Esophagus squamous epithelium (tissue), 5 donors: ENCODE data around the gene PRRC2B. TPM values are rescaled to one million over a fixed set of nuclear protein-coding genes. Genes with fewer than 3 reads are reported as not detected.

Source experiments
- DNase-seq: peaks from one replicate; lab custom pipeline; 2025; lab: John Stamatoyannopoulos, UW
- H3K27ac ChIP-seq, 4 donors: fragments of 200-600 bp; sonication (generic); one replicate each; pipeline ENCODE4 v1.5.1; 2016 to 2019; ENCODE audit warnings: mild to moderate bottlenecking in 1 of 4
- H3K27me3 ChIP-seq, 4 donors: fragments of 200-600 bp; sonication (generic); 1 replicate in 3 of 4; 2 replicates in 1 of 4; pipeline versions ENCODE4 v1.5.1 to v1.6.0; 2017 to 2021; ENCODE audit warnings: antibody characterized with exemption in 1 of 4
- H3K36me3 ChIP-seq, 3 donors: fragments of 200-600 bp; sonication (generic); one replicate each; pipeline ENCODE4 v1.5.1; 2016 to 2019
- H3K4me1 ChIP-seq, 3 donors: fragments of 200-600 bp; sonication (generic); one replicate each; pipeline ENCODE4 v1.5.1; 2017 to 2019
- H3K4me3 ChIP-seq, 4 donors: fragments of 200-600 bp; sonication (generic); 1 replicate in 3 of 4; 2 replicates in 1 of 4; pipeline ENCODE4 v1.5.1; 2016 to 2019; ENCODE audit warnings: mild to moderate bottlenecking in 2 of 4, moderate library complexity in 1 of 4
- H3K9me3 ChIP-seq, 3 donors: fragments of 200-600 bp; sonication (generic); one replicate each; pipeline ENCODE4 v1.5.1; 2016 to 2019
- CTCF ChIP-seq, 6 experiments: fragments of 450-650 bp in 4 of 6; fragments of 200-600 bp in 2 of 6; sonication (generic) in 2 of 6; IDR thresholded peaks; one replicate each; pipeline ENCODE4 v1.5.1; 2016 to 2019; ENCODE audit warnings: antibody characterized with exemption in 6 of 6, mild to moderate bottlenecking in 4 of 6, moderate library complexity in 4 of 6
- POLR2A ChIP-seq, 4 donors: fragments of 450-650 bp; IDR thresholded peaks; one replicate each; pipeline ENCODE4 v1.6.1; 2017; ENCODE audit warnings: antibody characterized with exemption in 4 of 4, mild to moderate bottlenecking in 4 of 4, moderate library complexity in 3 of 4
- WGBS, 2 donors: methylation state at CpG; one replicate each; pipeline ENCODE4 v1.1.5; 2018; 5-methylcytosine and 5-hydroxymethylcytosine counted together
- intact Hi-C: fragments of 100-400 bp; cut with DNase I; formaldehyde crosslinking; loops from one replicate; pipeline ENCODE4 v1.15.0; 2022
- total RNA-seq, 4 donors: library from RNA; depleted of rRNA; stranded (reverse); fragments of >200 nt; gene quantifications; one replicate each; pipeline ENCODE4 v1.1.0, GENCODE V29; 2016
- donor health status: DM: yes; HTN: yes; CAD: no.

Gene PRRC2B
- total RNA-seq, 4 donors from 2014 or later: 46.6 to 73.8 (median 62.9) TPM

GRCh38 chr9:131494296-131494870 lies 100.5 kb downstream of the PRRC2B start:
- Histone ChIP-seq H3K27me3 (no peaks in the 10 kb centered on the region), H3K9me3 (no peaks in the 10 kb centered on the region), H3K4me3 (no peak overlapping the region), H3K27ac (no peak overlapping the region), H3K36me3 (peaks cover 68 to 100% (median 85%) of the 10 kb centered on the region in 3 donors), H3K4me1 (no peaks in the 10 kb centered on the region)
- WGBS, 2 donors: 69 to 86% methylated on average over 2 to 9 of the region's 22 CpGs
- no peak for DNase-seq
- intact Hi-C loops: no loop called here
- TF ChIP-seq POLR2A (IDR thresholded peaks at IDR 0.05) (no peak), CTCF (IDR thresholded peaks at IDR 0.05) (no peak)

DNA sequence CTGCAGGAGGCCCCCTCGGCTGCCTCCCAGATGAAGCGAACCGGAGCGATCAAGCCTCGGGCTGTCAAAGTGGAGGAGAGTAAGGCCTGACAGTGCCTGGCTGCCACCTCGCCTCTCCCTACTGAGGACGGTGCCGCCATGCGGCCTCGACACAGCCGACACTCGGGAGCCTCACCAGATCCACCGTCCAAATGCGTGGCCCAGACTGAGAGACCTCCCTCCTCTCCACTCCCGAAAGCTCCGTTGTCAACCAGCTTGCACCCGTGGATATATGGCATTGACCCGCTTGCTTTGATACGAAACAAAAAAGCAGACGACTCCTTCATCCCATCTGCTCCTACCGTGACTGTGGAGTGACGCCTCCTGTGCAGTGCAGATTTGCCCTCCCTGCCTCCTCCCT lies 101.9 kb downstream of the PRRC2B start:
- no peak overlapping the region for H3K27ac ChIP-seq
- H3K4me1 ChIP-seq: no peaks in the 10 kb centered on the region
- H3K9me3 ChIP-seq: no peaks in the 10 kb centered on the region
- no peaks in the 10 kb centered on the region for H3K27me3 ChIP-seq
- no peak for TF ChIP-seq CTCF (IDR thresholded peaks at IDR 0.05)
- TF ChIP-seq POLR2A (IDR thresholded peaks at IDR 0.05): no peak
- 77 to 80% methylated on average over 13 to 22 of the region's 22 CpGs for WGBS, 2 donors
- no peak for DNase-seq
- intact Hi-C loops: no loop called here
- H3K4me3 ChIP-seq: no peak overlapping the region
- H3K36me3 ChIP-seq: peaks cover 57 to 96% (median 75%) of the 10 kb centered on the region in 3 donors

- no peak for DNase-seq
Measured at GRCh38 chr9:131496844-131497405, 103.0 kb downstream of the PRRC2B start.

DNA sequence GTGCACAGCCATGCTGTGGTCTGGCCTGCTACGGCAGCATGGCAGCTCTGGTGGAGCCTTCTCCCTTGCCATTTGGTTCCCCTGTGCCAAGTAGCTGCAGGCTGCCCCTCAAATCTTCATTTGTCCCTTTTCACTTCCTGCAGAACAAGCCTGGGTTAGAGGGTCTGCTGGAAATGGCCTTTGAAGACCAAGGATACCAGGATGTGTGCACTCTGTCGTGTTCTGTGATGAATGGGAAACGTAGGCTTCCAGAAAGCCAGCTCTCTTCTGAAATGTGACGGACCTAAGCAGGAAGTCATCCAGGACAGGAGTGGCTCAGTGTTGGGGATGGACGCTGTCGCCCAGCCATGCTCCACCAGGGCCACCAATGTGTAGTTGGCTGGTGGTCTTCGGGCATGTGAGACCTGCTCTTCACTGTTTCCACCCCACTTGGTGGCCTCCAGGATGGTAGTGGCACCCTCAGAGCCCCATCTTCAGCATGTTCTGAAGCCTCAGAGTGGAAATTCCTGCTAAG lies 105.4 kb downstream of the PRRC2B start:
- Histone ChIP-seq H3K27ac (no peak overlapping the region), H3K4me1 (peaks cover 9 to 30% (median 18%) of the 10 kb centered on the region in 3 donors), H3K36me3 (peaks cover 30 to 61% (median 43%) of the 10 kb centered on the region in 3 donors), H3K27me3 (no peaks in the 10 kb centered on the region), H3K9me3 (no peaks in the 10 kb centered on the region), H3K4me3 (no peak overlapping the region)
- intact Hi-C loops: no loop called here
- TF ChIP-seq POLR2A (IDR thresholded peaks at IDR 0.05) (no peak), CTCF (IDR thresholded peaks at IDR 0.05) (no peak)
- WGBS, 2 donors: 80 to 88% methylated on average over 4 to 6 of the region's 7 CpGs
- no peak for DNase-seq

More at GRCh38 chr9:131496844-131497405, 103.0 kb downstream of the PRRC2B start:
- TF ChIP-seq POLR2A (IDR thresholded peaks at IDR 0.05) (no peak), CTCF (IDR thresholded peaks at IDR 0.05) (no peak)
- H3K27ac ChIP-seq: no peak overlapping the region
- 60 to 69% methylated on average over 2 to 6 of the region's 10 CpGs for WGBS, 2 donors
- H3K4me3 ChIP-seq: no peak overlapping the region
- no peaks in the 10 kb centered on the region for H3K9me3 ChIP-seq
- no peaks in the 10 kb centered on the region for H3K27me3 ChIP-seq
- peaks cover 46 to 85% (median 66%) of the 10 kb centered on the region in 3 donors for H3K36me3 ChIP-seq
- intact Hi-C loops: no loop called here
- H3K4me1 ChIP-seq: peaks cover 0 to 10% (median 3%) of the 10 kb centered on the region in 3 donors

- H3K27ac ChIP-seq: no peak overlapping the region
- H3K36me3 ChIP-seq: peaks cover 21 to 51% (median 33%) of the 10 kb centered on the region in 3 donors
- intact Hi-C loops: no loop called here
- 61 to 63% methylated on average over 9 to 12 of the region's 12 CpGs for WGBS, 2 donors
- TF ChIP-seq CTCF (IDR thresholded peaks at IDR 0.05) (no peak), POLR2A (IDR thresholded peaks at IDR 0.05) (no peak)
- H3K9me3 ChIP-seq: no peaks in the 10 kb centered on the region
- H3K27me3 ChIP-seq: no peaks in the 10 kb centered on the region
- peaks cover 10 to 36% (median 19%) of the 10 kb centered on the region in 3 donors for H3K4me1 ChIP-seq
- no peak for DNase-seq
- no peak overlapping the region for H3K4me3 ChIP-seq
Measured at GRCh38 chr9:131500377-131500776, 106.5 kb downstream of the PRRC2B start.
